H1 (cell line): ENCODE measurements around the gene DMWD. TPM values are rescaled to one million over a fixed set of nuclear protein-coding genes. Genes with fewer than 3 reads are reported as not detected.

Experiments used
- CTBP2 ChIP-seq: IDR thresholded peaks from 2 replicates; pipeline ENCODE4 v1.7.0; 2011; ENCODE audit warnings: borderline replicate concordance, mild to moderate bottlenecking, moderate library complexity, mixed read lengths, low read length; ENCODE audit not compliant: insufficient read depth, insufficient read length
- KDM4A ChIP-seq: IDR thresholded peaks from one replicate; pipeline ENCODE4 v1.7.1; 2012; ENCODE audit warnings: low read depth, mild to moderate bottlenecking, moderate library complexity, low read length, inconsistent platforms; ENCODE audit not compliant: severe bottlenecking
- POU5F1 ChIP-seq: IDR thresholded peaks from 2 replicates; pipeline ENCODE4 v1.6.1; 2011; ENCODE audit warnings: low read depth, mild to moderate bottlenecking, low read length, moderate library complexity
- SRF ChIP-seq: IDR thresholded peaks from 2 replicates; pipeline ENCODE4 v1.6.1; 2011; ENCODE audit warnings: mild to moderate bottlenecking, low read depth, low read length, moderate library complexity
- TEAD4 ChIP-seq: IDR thresholded peaks from 2 replicates; pipeline ENCODE4 v1.6.1; 2012; ENCODE audit warnings: low read depth, low read length, inconsistent platforms, mixed read lengths
- polyA plus RNA-seq, 7 experiments: library from polyadenylated mRNA; depleted of rRNA in 3 of 7; stranded (reverse) in 5 of 7; unstranded in 2 of 7; fragments of >200 nt in 5 of 7; fragments of 200-250 nt in 2 of 7; gene quantifications; 1 replicate in 5 of 7; 2 replicates in 1 of 7; 4 replicates in 1 of 7; pipeline versions ENCODE4 v1.2.1 to v1.2.3, GENCODE V29; 2011 to 2013; ENCODE audit warnings: missing spikeins in 2 of 7, mixed read lengths in 2 of 7
- total RNA-seq: library from RNA; stranded (reverse); fragmentation: NEBNext Ultra II Directional; extraction: Animal tissue kit (Norgen Biotek cat#: 25700); gene quantifications from 2 replicates; pipeline ENCODE4 v1.2.1, GENCODE V29; 2021
- TF ChIP-seq, protein P1 (sequence below): fragments of 300-600 bp; sonication (generic); IDR thresholded peaks from 2 replicates; pipeline ENCODE4 v1.7.1; 2012; ENCODE audit warnings: low read length, moderate library complexity, mild to moderate bottlenecking, inconsistent platforms; ENCODE audit not compliant: insufficient replicate concordance

DMWD gene
- total and polyA plus RNA-seq, 2 of the 8 experiments (the other 6 are each of a cell fraction or from before 2014, with no cell fraction given): 13.6 to 41.0 TPM

DNA sequence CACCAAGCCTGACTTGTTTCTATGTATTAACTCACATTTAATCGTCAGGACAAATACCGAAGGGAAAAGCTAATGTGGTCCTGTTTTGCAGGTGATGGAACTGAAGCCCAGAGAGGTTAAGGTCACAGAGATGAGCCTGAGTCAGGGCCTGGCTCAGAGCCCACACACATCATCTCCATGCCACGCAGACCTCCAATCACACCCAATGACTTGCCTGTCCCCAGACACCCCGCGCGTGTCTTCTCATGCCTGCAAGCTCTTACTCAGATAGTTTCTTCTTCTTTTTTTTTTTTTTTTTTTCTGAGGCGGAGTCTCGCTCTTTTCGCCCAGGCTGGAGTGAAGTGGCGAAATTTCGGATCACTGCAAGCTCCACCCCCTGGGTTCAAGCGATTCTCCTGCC is 40.0 kb downstream of the DMWD start (continued):
- TF ChIP-seq TEAD4 (no peak), KDM4A (no peak), CTBP2 (no peak), POU5F1 (no peak), SRF (no peak)
- TF ChIP-seq, protein P1, sequence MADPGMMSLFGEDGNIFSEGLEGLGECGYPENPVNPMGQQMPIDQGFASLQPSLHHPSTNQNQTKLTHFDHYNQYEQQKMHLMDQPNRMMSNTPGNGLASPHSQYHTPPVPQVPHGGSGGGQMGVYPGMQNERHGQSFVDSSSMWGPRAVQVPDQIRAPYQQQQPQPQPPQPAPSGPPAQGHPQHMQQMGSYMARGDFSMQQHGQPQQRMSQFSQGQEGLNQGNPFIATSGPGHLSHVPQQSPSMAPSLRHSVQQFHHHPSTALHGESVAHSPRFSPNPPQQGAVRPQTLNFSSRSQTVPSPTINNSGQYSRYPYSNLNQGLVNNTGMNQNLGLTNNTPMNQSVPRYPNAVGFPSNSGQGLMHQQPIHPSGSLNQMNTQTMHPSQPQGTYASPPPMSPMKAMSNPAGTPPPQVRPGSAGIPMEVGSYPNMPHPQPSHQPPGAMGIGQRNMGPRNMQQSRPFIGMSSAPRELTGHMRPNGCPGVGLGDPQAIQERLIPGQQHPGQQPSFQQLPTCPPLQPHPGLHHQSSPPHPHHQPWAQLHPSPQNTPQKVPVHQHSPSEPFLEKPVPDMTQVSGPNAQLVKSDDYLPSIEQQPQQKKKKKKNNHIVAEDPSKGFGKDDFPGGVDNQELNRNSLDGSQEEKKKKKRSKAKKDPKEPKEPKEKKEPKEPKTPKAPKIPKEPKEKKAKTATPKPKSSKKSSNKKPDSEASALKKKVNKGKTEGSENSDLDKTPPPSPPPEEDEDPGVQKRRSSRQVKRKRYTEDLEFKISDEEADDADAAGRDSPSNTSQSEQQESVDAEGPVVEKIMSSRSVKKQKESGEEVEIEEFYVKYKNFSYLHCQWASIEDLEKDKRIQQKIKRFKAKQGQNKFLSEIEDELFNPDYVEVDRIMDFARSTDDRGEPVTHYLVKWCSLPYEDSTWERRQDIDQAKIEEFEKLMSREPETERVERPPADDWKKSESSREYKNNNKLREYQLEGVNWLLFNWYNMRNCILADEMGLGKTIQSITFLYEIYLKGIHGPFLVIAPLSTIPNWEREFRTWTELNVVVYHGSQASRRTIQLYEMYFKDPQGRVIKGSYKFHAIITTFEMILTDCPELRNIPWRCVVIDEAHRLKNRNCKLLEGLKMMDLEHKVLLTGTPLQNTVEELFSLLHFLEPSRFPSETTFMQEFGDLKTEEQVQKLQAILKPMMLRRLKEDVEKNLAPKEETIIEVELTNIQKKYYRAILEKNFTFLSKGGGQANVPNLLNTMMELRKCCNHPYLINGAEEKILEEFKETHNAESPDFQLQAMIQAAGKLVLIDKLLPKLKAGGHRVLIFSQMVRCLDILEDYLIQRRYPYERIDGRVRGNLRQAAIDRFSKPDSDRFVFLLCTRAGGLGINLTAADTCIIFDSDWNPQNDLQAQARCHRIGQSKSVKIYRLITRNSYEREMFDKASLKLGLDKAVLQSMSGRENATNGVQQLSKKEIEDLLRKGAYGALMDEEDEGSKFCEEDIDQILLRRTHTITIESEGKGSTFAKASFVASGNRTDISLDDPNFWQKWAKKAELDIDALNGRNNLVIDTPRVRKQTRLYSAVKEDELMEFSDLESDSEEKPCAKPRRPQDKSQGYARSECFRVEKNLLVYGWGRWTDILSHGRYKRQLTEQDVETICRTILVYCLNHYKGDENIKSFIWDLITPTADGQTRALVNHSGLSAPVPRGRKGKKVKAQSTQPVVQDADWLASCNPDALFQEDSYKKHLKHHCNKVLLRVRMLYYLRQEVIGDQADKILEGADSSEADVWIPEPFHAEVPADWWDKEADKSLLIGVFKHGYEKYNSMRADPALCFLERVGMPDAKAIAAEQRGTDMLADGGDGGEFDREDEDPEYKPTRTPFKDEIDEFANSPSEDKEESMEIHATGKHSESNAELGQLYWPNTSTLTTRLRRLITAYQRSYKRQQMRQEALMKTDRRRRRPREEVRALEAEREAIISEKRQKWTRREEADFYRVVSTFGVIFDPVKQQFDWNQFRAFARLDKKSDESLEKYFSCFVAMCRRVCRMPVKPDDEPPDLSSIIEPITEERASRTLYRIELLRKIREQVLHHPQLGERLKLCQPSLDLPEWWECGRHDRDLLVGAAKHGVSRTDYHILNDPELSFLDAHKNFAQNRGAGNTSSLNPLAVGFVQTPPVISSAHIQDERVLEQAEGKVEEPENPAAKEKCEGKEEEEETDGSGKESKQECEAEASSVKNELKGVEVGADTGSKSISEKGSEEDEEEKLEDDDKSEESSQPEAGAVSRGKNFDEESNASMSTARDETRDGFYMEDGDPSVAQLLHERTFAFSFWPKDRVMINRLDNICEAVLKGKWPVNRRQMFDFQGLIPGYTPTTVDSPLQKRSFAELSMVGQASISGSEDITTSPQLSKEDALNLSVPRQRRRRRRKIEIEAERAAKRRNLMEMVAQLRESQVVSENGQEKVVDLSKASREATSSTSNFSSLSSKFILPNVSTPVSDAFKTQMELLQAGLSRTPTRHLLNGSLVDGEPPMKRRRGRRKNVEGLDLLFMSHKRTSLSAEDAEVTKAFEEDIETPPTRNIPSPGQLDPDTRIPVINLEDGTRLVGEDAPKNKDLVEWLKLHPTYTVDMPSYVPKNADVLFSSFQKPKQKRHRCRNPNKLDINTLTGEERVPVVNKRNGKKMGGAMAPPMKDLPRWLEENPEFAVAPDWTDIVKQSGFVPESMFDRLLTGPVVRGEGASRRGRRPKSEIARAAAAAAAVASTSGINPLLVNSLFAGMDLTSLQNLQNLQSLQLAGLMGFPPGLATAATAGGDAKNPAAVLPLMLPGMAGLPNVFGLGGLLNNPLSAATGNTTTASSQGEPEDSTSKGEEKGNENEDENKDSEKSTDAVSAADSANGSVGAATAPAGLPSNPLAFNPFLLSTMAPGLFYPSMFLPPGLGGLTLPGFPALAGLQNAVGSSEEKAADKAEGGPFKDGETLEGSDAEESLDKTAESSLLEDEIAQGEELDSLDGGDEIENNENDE: no peak
